ENCODE data around the gene GLCE.

The GLCE gene

GRCh38 chr15:69185216-69185615 lies 24.8 kb downstream of the GLCE start:
- H3K4me3 ChIP-seq (ENCODE audit: low read depth, low read length), result no peak overlapping the region
- DNase-seq (ENCODE audit: low read depth, low spot score), result no peak
- ChIA-PET POLR2A (no interaction called here), CTCF (interaction anchor here (1.2 to 1.6 kb wide), 2 partner anchors 10 to 126 kb away, joined by 3 read pairs; no protein-coding TSS in a partner anchor)
- TF ChIP-seq CTCF (IDR thresholded peaks at IDR 0.05; ENCODE audit: insufficient read depth, low read length, missing control alignments), result no peak

- H3K4me3 ChIP-seq (ENCODE audit: low read depth, low read length), result no peak overlapping the region
- POLR2A ChIA-PET, result no interaction called here
- TF ChIP-seq CTCF (IDR thresholded peaks at IDR 0.05; ENCODE audit: insufficient read depth, low read length, missing control alignments), result no peak
- DNase-seq (ENCODE audit: low read depth, low spot score), result no peak
- CTCF ChIA-PET, result interaction anchor here (1.7 kb wide), 1 partner anchor 11 kb away, joined by 3 read pairs; no protein-coding TSS in a partner anchor
Measured at GRCh38 chr15:69185706-69186105, 25.3 kb downstream of the GLCE start.

GRCh38 chr15:69189157-69189556 lies 28.7 kb downstream of the GLCE start:
- ChIA-PET POLR2A (no interaction called here), CTCF (no interaction called here)
- no peak overlapping the region for H3K4me3 ChIP-seq (ENCODE audit: low read depth, low read length)
- TF ChIP-seq CTCF (IDR thresholded peaks at IDR 0.05; ENCODE audit: insufficient read depth, low read length, missing control alignments), result no peak
- no peak for DNase-seq (ENCODE audit: low read depth, low spot score)

- H3K4me3 ChIP-seq (ENCODE audit: low read depth, low read length), result no peak overlapping the region
- no peak for DNase-seq (ENCODE audit: low read depth, low spot score)
- CTCF ChIA-PET, result no interaction called here
- no peak for TF ChIP-seq CTCF (IDR thresholded peaks at IDR 0.05; ENCODE audit: insufficient read depth, low read length, missing control alignments)
- POLR2A ChIA-PET, result no interaction called here
Measured at GRCh38 chr15:69190091-69190490, 29.7 kb downstream of the GLCE start.

- H3K4me3 ChIP-seq (ENCODE audit: low read depth, low read length), result no peak overlapping the region
- TF ChIP-seq CTCF (IDR thresholded peaks at IDR 0.05; ENCODE audit: insufficient read depth, low read length, missing control alignments), result no peak
- ChIA-PET CTCF (no interaction called here), POLR2A (no interaction called here)
- DNase-seq (ENCODE audit: low read depth, low spot score), result no peak
Measured at GRCh38 chr15:69190504-69190903, 30.1 kb downstream of the GLCE start.

- DNase-seq (ENCODE audit: low read depth, low spot score), result peak; percentile 7
- no peak for TF ChIP-seq CTCF (IDR thresholded peaks at IDR 0.05; ENCODE audit: insufficient read depth, low read length, missing control alignments)
- POLR2A ChIA-PET, result no interaction called here
- CTCF ChIA-PET, result interaction anchor here (1.1 kb wide), 2 partner anchors 10 to 16 kb away, joined by 3 read pairs; no protein-coding TSS in a partner anchor
- no peak overlapping the region for H3K4me3 ChIP-seq (ENCODE audit: low read depth, low read length)
Measured at GRCh38 chr15:69194025-69194827, 33.8 kb downstream of the GLCE start.

Data from AG04449 (cell line).